VCaP (cell line): Measurements from ENCODE around the gene CD300H.

Experiments
- H3K27ac ChIP-seq: fragments of 450-650 bp; 2 replicates; pipeline ENCODE4 v1.5.1; 2017
- TF ChIP-seq, protein P1 (sequence below): fragments of 450-650 bp; conservative IDR thresholded peaks from 2 replicates; pipeline ENCODE4 v1.5.1; 2017; ENCODE audit warnings: mild to moderate bottlenecking, moderate library complexity

CD300H gene

DNA sequence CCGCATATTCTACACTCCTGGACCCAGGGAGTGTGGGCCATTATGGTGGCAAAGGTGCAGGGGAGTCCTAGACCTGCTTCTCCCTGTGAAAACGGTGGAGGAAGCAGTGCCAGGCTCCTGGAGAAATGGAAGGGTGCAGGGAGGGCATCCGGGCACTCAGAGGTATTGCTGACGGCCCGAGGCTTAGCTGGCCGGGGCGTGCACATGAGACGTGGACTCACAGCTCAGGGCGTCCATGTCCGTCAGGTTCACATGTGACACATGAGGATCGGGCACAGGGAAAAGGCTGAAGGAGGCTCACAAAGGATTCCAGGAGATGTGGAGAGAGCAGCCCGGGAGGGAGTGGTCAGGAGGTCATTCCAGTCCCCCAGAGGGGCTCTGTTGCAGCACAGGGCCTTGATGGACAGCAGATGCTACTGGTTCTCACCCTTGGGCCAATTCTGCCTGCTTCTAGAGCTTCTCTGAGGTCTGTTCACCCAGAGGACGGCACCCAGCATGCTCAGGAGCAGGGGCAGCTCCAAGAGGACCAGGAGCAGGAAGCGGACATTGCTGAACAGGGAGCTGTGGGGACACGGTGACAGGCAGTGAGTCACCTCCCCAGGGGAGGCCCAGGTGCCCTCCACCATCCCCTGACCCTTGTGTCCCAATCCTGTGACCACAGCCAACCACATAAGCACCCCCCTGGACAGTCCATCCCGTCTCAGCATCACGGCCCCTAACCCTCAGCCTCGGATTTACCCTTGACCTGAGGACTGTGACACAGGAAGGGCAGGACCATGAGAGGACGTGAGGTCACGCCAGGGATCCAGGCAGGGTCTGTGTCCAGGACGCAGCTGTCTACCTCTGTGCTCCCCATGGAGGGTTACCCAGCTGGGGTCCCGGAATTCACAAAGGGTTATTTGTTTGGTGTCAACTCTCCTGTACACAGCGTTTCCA, 25.9 kb downstream of the CD300H start:
- H3K27ac ChIP-seq: no peak overlapping the region
- TF ChIP-seq, protein P1, sequence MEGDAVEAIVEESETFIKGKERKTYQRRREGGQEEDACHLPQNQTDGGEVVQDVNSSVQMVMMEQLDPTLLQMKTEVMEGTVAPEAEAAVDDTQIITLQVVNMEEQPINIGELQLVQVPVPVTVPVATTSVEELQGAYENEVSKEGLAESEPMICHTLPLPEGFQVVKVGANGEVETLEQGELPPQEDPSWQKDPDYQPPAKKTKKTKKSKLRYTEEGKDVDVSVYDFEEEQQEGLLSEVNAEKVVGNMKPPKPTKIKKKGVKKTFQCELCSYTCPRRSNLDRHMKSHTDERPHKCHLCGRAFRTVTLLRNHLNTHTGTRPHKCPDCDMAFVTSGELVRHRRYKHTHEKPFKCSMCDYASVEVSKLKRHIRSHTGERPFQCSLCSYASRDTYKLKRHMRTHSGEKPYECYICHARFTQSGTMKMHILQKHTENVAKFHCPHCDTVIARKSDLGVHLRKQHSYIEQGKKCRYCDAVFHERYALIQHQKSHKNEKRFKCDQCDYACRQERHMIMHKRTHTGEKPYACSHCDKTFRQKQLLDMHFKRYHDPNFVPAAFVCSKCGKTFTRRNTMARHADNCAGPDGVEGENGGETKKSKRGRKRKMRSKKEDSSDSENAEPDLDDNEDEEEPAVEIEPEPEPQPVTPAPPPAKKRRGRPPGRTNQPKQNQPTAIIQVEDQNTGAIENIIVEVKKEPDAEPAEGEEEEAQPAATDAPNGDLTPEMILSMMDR: no peak

GRCh38 chr17:74539281-74539820, 28.0 kb downstream of the CD300H start:
- H3K27ac ChIP-seq: no peak overlapping the region
- TF ChIP-seq, protein P1: no peak

GRCh38 chr17:74536890-74537289, 30.4 kb downstream of the CD300H start:
- TF ChIP-seq, protein P1: no peak
- H3K27ac ChIP-seq: no peak overlapping the region

DNA sequence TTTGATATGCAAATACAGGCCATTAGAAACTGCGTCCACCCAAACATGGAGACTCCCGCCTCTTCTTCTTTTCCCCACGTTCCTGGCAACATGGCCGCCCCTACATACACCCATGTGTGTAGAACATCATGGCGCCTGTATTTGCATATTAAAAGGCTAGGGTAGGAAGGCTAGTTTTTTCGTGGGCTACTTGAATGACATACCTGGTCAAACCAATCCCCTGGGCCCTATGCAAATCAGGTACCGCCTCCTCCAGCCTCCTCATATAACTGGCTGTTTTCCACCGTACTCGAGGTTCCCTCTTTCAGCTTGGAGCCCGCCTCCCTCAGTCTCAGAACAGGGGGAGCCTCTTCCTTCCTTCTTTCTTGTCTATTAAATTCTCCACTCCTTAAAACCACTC, 35.2 kb downstream of the CD300H start:
- no peak overlapping the region for H3K27ac ChIP-seq
- TF ChIP-seq, protein P1: no peak

GRCh38 chr17:74531231-74531761, 36.0 kb downstream of the CD300H start, which contains the start of gene CD300LB:
TSS of gene CD300LB (minus strand) at chr17:74531475. CDS start at chr17:74531350, 125 bp downstream.
- H3K27ac ChIP-seq: no peak within 1 kb of the TSS
- TF ChIP-seq, protein P1: no peak

- TF ChIP-seq, protein P1: no peak
- no peak overlapping the region for H3K27ac ChIP-seq
These were observed 36.5 kb downstream of the CD300H start for GRCh38 chr17:74530831-74531150.

- no peak overlapping the region for H3K27ac ChIP-seq
- TF ChIP-seq, protein P1: no peak
These were observed 38.1 kb downstream of the CD300H start for GRCh38 chr17:74529243-74529642.
